CD4-positive, alpha-beta T cell treated with Interleukin-17A for 1 hour (primary cell): ENCODE results near the gene PHACTR3.

Experiments
- DNase-seq: peaks from one replicate; pipeline ENCODE4 v3.0.0-alpha.2; 2020

PHACTR3 gene

DNA sequence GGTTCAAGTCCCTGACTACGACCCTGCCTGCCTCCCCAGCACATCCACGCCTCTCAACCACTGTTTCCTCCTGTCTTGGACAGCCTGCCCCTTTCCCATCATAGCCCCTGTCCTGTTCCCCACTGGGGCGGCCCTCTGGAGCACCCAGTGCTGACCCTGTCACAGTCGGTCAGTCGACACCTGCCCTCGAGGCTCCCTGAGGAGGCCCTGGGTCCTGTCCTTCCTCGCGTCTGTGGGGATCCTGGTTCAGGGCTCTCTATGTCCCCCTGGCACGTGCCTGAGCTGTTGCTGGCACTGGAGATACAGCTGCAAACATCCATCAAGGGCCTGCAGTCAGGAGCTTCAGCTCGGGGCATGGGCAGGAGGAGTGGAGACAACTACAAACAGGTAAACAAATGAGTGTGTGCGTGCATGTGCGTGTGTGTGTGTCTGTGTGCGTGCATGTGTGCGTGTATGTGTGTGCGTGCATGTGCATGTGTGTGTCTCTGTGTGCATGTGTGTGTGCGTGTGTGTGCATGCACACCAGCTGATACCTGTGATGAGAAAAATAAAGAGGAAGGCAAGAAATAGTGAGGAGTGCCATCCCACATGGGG, 132.8 kb downstream of the PHACTR3 start:
- no peak for DNase-seq

GRCh38 chr20:59737816-59738215, 133.5 kb downstream of the PHACTR3 start:
- DNase-seq: no peak

- DNase-seq: no peak
Observed at GRCh38 chr20:59738851-59739250, 134.5 kb downstream of the PHACTR3 start.

DNA sequence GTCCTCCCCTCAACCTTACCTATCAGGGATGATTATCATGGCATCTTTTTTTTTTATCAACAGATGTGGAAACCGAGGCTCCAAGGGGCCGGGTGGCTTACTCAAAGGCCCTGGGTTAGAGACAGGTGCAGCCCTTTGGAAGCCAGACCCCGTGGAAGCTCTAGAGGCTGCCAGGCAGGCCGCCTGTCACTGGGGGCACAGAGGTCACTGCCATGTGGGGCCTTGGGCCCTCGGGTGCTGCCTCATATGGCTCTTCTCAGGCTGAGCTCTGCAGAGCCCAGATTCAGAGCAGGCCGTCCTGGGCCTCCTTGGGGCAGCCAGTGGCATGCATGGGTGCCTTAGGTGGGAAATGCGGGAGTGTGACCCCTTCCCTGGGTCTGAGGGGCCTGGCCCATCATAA, 136.3 kb downstream of the PHACTR3 start:
- no peak for DNase-seq

DNA sequence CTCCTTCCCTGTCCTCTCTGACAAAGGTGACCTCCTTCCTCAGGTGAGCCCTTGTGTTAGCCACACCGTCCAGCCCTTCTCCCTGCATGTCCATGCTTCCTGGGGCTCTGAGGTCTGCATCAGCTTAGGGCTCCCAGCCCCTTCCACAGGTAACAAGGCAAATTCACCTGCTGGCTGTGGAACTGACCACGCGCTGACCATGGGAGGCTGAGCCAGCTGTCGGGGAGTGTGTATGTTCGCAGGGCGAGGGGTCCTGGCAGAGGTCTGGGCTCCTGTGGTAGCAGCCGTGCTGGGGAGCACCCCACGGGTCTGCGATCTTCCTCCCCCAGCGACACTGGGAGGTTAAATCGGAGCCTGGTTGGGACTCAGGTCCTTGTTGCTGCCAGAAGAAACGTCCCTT, 136.7 kb downstream of the PHACTR3 start:
- DNase-seq: no peak

- no peak for DNase-seq
Observed at GRCh38 chr20:59742351-59743095, 138.2 kb downstream of the PHACTR3 start.

- no peak for DNase-seq
Observed at GRCh38 chr20:59743308-59743707, 139.0 kb downstream of the PHACTR3 start.

DNA sequence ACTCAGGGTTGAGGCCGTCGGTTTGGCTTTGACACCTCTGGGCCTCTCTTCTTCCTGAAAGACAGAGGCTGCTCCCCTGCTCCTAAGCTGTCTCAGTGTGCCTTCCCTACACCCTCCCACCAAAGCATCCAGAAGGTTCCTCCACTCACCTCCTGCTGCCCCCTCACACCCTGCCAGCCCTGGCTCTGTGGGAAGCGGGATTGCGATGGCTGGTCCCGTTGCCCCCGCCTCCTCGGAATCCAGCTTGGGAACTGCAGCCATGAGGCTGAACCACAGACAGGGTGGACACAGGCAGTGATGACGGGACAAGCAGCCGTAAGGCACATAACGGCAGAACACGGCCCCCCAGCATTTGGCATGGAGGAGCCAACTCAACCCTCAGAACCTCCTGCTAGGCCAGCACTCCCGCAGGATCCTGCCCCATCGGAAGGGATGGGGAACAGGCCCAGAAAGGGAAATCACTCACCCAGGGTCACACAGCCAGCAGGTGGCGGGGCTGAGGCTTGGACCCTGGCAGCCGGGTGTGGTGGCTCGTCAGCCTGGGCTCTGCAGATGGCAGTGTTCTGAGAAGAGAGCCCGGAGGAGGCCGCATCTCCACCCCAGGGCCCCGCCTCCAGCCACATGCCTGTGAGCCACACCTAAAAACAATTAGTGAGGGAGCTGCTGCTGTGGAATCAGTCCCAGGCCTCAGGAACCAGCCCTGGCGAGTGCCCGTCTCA, 139.6 kb downstream of the PHACTR3 start:
- no peak for DNase-seq

GRCh38 chr20:59744756-59745155, 140.4 kb downstream of the PHACTR3 start:
- no peak for DNase-seq

DNA sequence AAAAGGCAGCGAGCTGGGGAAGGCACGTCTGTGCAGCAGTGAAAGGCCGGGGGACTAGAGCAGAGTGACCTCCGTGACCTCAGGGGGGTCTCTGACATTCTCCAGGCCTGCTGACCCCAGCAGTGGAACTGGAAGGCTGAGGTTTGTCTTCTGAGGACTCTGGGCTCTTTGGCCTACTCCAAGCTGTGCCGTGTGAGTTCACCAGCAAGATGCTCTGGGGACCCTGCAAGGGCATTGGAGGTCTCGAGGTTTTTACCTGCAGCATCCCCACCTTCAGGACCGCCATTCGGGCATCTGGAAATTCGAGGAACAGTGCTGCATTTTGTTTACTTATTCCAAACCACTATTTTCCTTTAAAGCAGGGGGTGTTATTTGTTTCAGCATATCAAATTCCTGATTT, 140.9 kb downstream of the PHACTR3 start:
- DNase-seq: no peak

GRCh38 chr20:59745716-59746115, 141.4 kb downstream of the PHACTR3 start:
- no peak for DNase-seq

GRCh38 chr20:59746155-59746554, 141.8 kb downstream of the PHACTR3 start:
- no peak for DNase-seq

GRCh38 chr20:59747671-59748515, 143.6 kb downstream of the PHACTR3 start:
- no peak for DNase-seq

DNA sequence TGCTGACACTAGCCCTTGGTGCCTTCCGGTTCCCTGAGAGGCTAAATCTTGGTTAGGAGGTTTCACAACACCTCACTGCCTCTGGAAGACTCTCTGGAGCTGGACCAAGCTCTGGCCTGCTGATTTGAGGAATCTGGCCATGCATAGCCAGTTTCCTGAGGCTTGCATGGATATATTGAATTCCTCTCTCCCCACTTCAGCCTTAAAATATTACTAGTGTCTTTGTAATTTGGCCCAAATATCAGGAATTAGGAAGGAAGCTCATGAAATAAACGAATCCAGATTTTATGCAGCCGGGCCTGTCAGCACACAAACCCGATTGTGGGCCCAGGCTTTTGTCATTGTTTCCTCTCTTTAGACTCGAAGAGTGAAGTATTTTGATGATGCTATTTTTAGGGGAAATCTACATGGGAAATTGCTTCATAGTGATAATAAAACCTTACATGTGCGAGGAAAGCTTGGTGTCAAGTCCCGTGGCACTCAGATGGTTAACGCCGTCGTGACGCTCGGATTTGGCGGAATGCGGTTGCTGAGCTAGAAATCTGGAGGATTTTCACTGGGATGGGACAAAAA, 144.4 kb downstream of the PHACTR3 start:
- no peak for DNase-seq

GRCh38 chr20:59749301-59749700, 145.0 kb downstream of the PHACTR3 start:
- DNase-seq: no peak

DNA sequence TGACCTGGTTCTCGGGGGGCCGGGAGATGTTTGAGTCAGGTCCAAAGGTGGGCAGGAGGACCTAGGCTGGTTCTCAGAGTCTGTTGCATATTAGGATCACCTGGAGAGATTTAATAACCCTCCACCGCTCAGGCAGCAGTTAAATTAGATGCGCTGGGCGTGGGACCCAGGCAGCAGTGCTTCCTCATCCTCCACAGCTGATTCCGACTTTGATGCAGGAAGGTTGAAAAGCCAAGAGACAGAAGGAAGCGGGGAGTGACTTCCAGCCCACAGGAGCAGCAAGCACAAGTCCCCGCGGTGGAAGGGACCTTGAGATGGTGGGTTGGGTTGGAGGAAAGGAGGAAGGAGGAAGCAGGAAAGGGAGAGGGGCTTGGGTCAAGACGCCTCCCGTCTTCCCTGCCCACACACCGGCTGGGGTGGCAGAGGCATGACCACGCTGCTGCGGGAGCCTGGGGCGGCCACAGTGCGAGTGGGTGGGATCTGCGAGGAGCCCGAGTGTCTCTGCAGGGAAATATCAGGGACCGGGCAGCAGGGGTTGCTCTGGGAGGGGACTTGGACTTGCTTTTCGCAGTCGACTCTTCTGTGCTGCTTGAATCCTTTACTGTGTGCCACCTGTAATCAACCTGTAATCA, 146.0 kb downstream of the PHACTR3 start:
- no peak for DNase-seq

DNA sequence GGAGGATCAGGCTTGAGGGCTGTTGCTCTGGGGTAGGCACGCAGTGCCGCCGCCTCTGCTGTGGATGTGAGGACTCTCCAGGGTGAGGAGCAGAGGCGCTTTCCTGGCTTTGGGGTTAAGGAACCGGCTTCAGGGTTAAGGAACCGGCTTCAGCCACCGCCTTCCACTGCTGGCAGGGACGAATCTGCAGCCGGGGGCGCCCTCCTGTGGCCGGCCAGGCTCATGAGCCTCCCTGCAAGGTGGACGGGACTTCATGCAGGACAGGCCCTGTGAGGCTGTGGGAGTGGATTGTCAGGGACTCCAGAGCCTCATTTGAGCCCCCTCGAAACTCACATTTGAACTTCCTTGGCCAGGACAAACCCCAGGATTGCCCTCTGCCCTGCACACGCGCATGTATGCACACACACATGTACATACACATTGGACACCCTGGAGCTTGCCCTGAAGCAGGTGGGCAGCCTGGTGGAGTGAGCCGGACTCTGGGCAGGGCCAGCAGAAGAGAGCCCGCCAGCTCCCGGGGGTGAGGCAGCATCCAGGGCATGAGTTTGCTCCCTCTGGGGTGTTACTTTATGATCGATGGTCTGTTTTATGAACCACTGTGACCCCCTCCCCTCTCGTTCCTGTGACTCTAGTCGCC, 146.9 kb downstream of the PHACTR3 start:
- DNase-seq: no peak

GRCh38 chr20:59752101-59752586, 147.8 kb downstream of the PHACTR3 start:
- no peak for DNase-seq

- DNase-seq: no peak
Observed at GRCh38 chr20:59752704-59753460, 148.5 kb downstream of the PHACTR3 start.

- DNase-seq: no peak
Observed at GRCh38 chr20:59753836-59754235, 149.5 kb downstream of the PHACTR3 start.

GRCh38 chr20:59754551-59754950, 150.2 kb downstream of the PHACTR3 start:
- no peak for DNase-seq
